ENCODE measurements around the gene NOTCH2.

Gene NOTCH2

GRCh38 chr1:119971710-119972570 lies 97.5 kb downstream of the NOTCH2 start:
- DNase-seq, result no peak

- no peak for DNase-seq
Measured at GRCh38 chr1:119968601-119969000, 100.9 kb downstream of the NOTCH2 start.

GRCh38 chr1:119968068-119968492 lies 101.4 kb downstream of the NOTCH2 start:
- no peak for DNase-seq

DNA sequence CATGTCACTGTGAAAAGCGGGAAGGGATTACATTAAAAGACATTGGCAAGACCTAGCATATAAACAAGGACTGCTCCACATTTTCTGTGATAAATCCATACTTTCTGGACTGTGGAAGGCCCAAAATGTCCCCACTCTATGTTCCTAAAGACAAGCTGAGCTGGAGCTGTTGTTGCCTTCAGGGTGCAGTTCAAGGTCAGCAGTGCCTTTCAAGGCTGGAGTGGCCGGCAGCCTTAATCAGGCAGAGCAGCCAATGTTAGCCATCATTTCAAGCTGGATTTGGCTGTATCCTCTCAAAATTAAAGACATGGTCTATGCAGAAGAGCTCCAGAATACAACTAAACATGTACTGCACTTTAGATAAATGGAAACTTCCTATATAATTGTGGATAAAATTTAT lies 102.8 kb downstream of the NOTCH2 start:
- no peak for DNase-seq

DNA sequence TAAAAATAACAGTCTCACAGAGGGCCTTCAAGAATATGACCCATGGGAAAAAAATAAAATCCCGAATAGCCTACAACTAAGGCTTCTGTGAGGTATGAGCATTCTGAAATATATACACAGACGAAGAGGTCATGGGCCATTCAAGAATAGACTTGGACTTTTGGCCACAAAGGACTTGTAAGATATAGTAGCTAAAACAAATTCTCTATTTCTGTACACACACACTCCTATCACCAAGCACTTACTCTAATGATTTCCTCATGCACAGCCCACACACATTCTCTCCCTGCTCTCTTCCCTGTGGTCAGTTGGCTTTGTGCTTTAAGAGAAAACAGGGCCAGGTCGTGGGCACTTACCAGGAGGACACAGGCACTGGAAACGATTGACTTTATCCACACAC lies 103.4 kb downstream of the NOTCH2 start:
- DNase-seq, result no peak

DNA sequence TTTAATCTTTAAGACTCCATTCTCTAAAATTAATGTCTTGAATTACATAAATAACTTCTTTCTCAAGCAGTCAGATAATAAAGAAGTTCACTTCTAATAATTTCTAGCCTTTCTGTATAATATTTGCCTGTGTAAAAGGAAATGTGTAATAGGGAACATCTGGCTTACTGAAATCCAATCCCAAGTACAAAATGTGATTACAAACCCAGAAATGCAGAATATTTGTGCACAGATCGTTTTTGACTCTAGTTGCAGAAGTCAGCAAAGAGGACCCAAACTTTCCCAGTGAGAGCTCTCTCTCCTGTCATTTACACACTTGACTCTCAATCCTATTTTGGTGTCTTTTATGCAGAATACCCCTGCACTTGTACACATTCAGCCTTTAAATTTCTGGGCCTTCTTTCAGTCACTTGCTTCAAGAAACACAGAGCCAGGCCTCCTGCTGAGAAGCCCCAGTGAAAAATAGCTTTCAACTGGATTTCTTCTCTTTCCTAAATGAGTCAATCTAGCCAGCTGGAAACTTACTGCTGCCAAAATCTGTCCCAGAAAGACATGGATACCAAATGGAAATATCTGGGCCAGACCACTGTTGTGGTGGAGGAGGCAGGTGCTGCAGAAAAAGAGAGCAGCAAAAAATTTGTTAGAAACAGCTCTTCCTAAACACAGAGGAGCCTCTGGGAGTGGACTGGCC lies 104.6 kb downstream of the NOTCH2 start:
- no peak for DNase-seq

- DNase-seq, result no peak
Measured at GRCh38 chr1:119962296-119962968, 107.0 kb downstream of the NOTCH2 start.

DNA sequence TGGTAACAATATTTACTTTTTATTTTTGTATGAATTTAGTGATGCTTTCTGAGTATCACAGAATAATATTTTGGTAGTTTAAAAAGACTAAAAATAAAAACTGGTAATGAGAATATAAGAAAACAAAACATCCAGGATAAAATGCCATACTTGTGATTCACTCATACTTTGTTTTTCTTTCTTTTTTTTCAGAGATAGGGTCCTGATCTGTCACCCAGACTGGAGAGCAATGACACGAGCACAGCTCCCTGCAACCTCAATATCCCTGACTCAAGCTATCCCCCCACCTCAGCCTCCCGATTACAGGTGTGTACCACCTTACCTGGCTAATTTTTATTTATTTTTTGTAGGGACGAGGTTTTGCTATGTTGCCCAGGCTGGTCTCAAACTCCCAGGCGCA lies 109.0 kb downstream of the NOTCH2 start:
- no peak for DNase-seq

GRCh38 chr1:119959268-119960220 lies 109.9 kb downstream of the NOTCH2 start:
- no peak for DNase-seq

DNA sequence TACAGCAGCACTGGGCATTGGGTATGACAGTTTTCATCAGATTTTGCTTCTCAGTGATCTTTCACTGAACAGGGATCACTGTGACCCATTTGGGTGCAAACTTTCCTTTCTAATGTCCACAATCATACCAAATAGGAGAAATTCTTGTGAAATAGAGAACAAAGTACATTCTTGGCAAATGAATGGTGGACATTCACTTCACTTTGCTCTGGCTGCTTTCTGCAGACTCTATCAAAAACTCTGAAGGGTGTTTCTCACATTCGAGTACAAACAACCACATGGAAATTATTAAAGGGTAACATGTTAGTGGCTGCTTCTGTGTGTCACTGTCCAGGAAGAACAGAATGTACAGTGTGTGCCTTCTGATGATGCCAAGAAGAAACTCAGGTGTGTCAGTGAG lies 111.2 kb downstream of the NOTCH2 start:
- no peak for DNase-seq

- DNase-seq, result no peak
Measured at GRCh38 chr1:119956306-119956705, 113.2 kb downstream of the NOTCH2 start.

GRCh38 chr1:119954476-119955422 lies 114.7 kb downstream of the NOTCH2 start:
- DNase-seq, result no peak

DNA sequence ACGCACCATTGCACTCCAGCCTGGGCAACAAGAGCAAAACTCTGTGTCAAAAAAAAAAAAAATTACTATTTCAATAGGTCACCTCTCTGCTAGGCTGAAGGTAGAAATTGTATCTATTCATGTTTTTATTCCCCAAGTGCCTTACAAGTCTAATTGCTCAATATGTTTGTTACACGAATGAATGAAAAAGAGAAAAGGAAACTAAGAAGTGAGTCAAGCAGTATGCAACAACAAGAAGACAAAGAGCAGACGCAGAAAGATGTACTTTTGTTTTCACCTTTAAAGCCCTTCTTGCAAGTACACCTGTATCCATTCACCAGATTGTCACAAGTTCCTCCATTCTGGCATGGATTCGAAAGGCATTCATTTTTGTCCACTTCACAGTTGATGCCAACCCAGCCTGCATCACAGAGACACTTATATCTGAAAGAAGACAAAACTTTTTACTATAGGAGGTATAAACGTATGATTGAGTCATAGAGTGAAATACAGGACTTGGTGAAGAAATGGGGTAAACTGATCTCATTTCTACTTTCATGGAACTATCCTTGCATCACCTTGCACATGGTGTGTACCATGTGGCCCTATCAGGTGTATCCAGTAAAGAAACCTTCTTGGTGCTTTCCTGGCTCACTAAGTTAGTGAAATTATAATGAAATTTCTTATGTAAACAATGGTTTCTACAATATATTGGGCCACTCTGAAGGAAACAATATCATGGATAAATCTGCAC lies 116.0 kb downstream of the NOTCH2 start:
- DNase-seq, result no peak

- DNase-seq, result no peak
Measured at GRCh38 chr1:119952496-119952895, 117.0 kb downstream of the NOTCH2 start.

DNA sequence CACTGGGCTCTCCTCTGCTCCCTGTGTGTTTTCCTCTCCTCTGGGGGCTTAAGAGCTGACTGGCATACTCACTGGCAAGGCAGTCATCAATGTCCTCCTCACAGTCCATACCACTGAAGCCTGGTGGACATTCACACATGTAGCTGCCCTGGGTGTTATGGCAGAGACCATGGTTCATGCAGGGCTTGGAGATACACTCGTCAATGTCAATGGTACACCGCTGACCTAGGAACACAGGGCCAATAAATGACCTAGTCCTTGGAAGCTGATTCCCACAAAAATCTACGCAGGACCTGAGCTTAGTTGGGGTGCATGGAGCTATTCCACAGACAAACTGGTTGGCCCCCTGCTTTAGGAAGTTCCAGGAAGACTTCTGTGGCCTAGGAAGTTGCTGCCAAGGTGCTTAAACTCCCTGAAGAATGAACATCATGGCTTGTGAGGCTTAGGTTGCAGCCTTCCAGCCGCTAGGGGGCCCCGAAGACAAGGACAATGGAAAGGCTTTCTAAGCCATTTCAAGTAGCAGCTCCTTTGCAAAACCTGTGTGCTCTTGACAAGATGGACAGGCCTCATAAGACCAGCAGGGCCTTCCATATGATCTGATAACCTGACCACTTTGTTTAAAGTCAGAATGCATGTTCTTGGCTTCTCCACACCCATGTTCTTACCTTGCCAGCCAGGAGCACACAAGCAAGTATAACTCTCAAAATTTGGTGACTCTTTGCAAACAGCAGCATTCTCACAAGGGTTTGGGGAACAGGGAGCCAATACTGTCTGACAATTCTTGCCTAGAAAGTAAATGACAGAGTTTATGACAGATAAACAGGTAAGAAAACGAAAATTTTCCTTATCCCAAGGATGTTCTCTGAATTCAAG lies 120.9 kb downstream of the NOTCH2 start:
- DNase-seq, result peak; percentile 70

- DNase-seq, result no peak
Measured at GRCh38 chr1:119947468-119947867, 122.0 kb downstream of the NOTCH2 start.

- no peak for DNase-seq
Measured at GRCh38 chr1:119946724-119947123, 122.7 kb downstream of the NOTCH2 start.

DNA sequence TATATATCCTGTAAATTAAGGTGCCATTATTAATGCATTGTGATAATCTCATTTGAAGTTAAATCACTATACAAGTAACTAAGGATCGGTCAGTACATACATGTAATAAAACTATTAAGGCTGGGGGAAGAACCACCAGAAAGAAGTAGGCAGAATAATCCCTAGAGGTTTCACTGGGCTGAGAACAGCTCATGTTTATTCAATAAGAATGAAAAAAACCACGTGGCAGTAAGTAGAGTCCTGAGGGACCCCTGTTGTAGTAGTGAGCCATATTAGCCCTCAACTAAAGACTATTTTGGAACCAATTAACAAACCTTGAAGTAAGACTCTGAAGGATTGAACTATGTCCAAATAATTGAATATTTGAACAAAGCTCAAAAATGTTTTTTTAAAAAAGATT lies 126.2 kb downstream of the NOTCH2 start:
- DNase-seq, result no peak

DNA sequence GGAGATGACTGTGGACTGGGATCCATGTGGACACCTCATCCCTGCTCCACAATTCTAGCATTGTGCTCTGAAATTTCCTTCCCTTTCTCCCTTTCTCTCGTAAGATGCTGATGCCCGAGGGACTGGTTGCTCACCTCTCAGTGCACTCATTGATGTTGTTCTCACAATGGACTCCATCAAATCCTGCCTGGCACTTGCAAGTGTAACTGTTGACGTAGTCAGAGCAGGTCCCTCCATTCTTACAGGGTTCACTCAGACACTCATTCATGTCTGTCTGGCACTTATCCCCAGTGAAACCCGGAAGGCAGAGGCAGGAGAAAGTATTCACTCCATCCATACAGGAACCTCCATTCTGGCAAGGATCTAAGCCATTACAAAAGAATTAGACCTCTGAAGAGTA lies 128.1 kb downstream of the NOTCH2 start:
- DNase-seq, result no peak

- DNase-seq, result no peak
Measured at GRCh38 chr1:119940697-119941096, 128.8 kb downstream of the NOTCH2 start.
